Measurements from ENCODE around the gene INTS6L. TPM values are rescaled to one million over a fixed set of nuclear protein-coding genes. Genes with fewer than 3 reads are reported as not detected.
A peak's percentile ranks its signal among the peaks of the same experiment; 100 is the strongest.

The INTS6L gene
- polyA plus RNA-seq, 1 donor, result 13.8 TPM

- no peaks in the 10 kb centered on the region for H3K27me3 ChIP-seq (ENCODE audit: control insufficient read depth, insufficient read depth, low read length)
- no CpG with 5 or more reads among the region's 5 CpGs for WGBS (ENCODE audit: insufficient coverage, low lambda C conversion rate)
- no peak for DNase-seq
- no peaks in the 10 kb centered on the region for H3K36me3 ChIP-seq (ENCODE audit: control insufficient read depth, insufficient read depth, low read length)
- H3K9me3 ChIP-seq (ENCODE audit: control insufficient read depth, low read depth, low read length), result no peaks in the 10 kb centered on the region
- no peaks in the 10 kb centered on the region for H3K4me1 ChIP-seq (ENCODE audit: control insufficient read depth, insufficient read depth, low read length)
- H3K27ac ChIP-seq (ENCODE audit: low read length), result no peak overlapping the region
- H3K4me3 ChIP-seq (ENCODE audit: low read length), result no peak overlapping the region
Measured at GRCh38 chrX:135497736-135498135, 22.7 kb upstream of the INTS6L start.

DNA sequence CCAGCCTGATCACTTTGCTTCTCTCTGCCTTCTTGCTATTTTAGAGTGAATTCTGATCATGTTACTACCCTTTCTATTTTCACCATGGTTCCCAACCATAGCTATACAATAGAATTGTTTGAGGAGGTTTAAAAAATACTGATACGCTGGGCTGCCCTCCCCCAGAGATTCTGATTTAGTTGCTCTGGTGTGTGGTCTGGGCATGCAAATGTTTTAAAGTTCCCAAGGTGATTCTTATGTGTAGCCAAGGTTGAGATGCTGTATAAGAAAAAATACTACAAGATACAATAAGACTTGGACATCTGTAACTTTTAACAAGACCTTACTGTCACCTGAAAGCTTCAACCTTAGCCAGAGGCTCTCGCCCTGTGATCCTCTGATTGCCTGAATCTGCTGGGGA, 22.2 kb upstream of the INTS6L start:
- no CpG with 5 or more reads among the region's 2 CpGs for WGBS (ENCODE audit: insufficient coverage, low lambda C conversion rate)
- no peaks in the 10 kb centered on the region for H3K36me3 ChIP-seq (ENCODE audit: control insufficient read depth, insufficient read depth, low read length)
- DNase-seq, result no peak
- no peak overlapping the region for H3K4me3 ChIP-seq (ENCODE audit: low read length)
- H3K9me3 ChIP-seq (ENCODE audit: control insufficient read depth, low read depth, low read length), result no peaks in the 10 kb centered on the region
- H3K4me1 ChIP-seq (ENCODE audit: control insufficient read depth, insufficient read depth, low read length), result no peaks in the 10 kb centered on the region
- H3K27ac ChIP-seq (ENCODE audit: low read length), result no peak overlapping the region
- no peaks in the 10 kb centered on the region for H3K27me3 ChIP-seq (ENCODE audit: control insufficient read depth, insufficient read depth, low read length)

- Histone ChIP-seq H3K27ac (ENCODE audit: low read length) (no peak overlapping the region), H3K9me3 (ENCODE audit: control insufficient read depth, low read depth, low read length) (no peaks in the 10 kb centered on the region), H3K36me3 (ENCODE audit: control insufficient read depth, insufficient read depth, low read length) (no peaks in the 10 kb centered on the region), H3K4me1 (ENCODE audit: control insufficient read depth, insufficient read depth, low read length) (no peaks in the 10 kb centered on the region), H3K27me3 (ENCODE audit: control insufficient read depth, insufficient read depth, low read length) (no peaks in the 10 kb centered on the region), H3K4me3 (ENCODE audit: low read length) (no peak overlapping the region)
- no peak for DNase-seq
Measured at GRCh38 chrX:135505351-135505750, 15.1 kb upstream of the INTS6L start.

- no peaks in the 10 kb centered on the region for H3K4me1 ChIP-seq (ENCODE audit: control insufficient read depth, insufficient read depth, low read length)
- no CpG with 5 or more reads among the region's 2 CpGs for WGBS (ENCODE audit: insufficient coverage, low lambda C conversion rate)
- H3K4me3 ChIP-seq (ENCODE audit: low read length), result no peak overlapping the region
- H3K27ac ChIP-seq (ENCODE audit: low read length), result no peak overlapping the region
- H3K27me3 ChIP-seq (ENCODE audit: control insufficient read depth, insufficient read depth, low read length), result no peaks in the 10 kb centered on the region
- DNase-seq, result no peak
- H3K36me3 ChIP-seq (ENCODE audit: control insufficient read depth, insufficient read depth, low read length), result no peaks in the 10 kb centered on the region
- no peaks in the 10 kb centered on the region for H3K9me3 ChIP-seq (ENCODE audit: control insufficient read depth, low read depth, low read length)
Measured at GRCh38 chrX:135509885-135510284, 10.6 kb upstream of the INTS6L start.

GRCh38 chrX:135512508-135513129, 7.8 kb upstream of the INTS6L start:
- no peaks in the 10 kb centered on the region for H3K9me3 ChIP-seq (ENCODE audit: control insufficient read depth, low read depth, low read length)
- H3K27me3 ChIP-seq (ENCODE audit: control insufficient read depth, insufficient read depth, low read length), result no peaks in the 10 kb centered on the region
- H3K4me1 ChIP-seq (ENCODE audit: control insufficient read depth, insufficient read depth, low read length), result no peaks in the 10 kb centered on the region
- no peak overlapping the region for H3K4me3 ChIP-seq (ENCODE audit: low read length)
- H3K27ac ChIP-seq (ENCODE audit: low read length), result no peak overlapping the region
- DNase-seq, result no peak
- no peaks in the 10 kb centered on the region for H3K36me3 ChIP-seq (ENCODE audit: control insufficient read depth, insufficient read depth, low read length)
- WGBS (ENCODE audit: insufficient coverage, low lambda C conversion rate), result no CpG with 5 or more reads among the region's 3 CpGs

- DNase-seq, result no peak
- no peaks in the 10 kb centered on the region for H3K9me3 ChIP-seq (ENCODE audit: control insufficient read depth, low read depth, low read length)
- no peaks in the 10 kb centered on the region for H3K4me1 ChIP-seq (ENCODE audit: control insufficient read depth, insufficient read depth, low read length)
- WGBS (ENCODE audit: insufficient coverage, low lambda C conversion rate), result no CpG with 5 or more reads among the region's 5 CpGs
- no peaks in the 10 kb centered on the region for H3K27me3 ChIP-seq (ENCODE audit: control insufficient read depth, insufficient read depth, low read length)
- H3K27ac ChIP-seq (ENCODE audit: low read length), result no peak overlapping the region
- no peaks in the 10 kb centered on the region for H3K36me3 ChIP-seq (ENCODE audit: control insufficient read depth, insufficient read depth, low read length)
- H3K4me3 ChIP-seq (ENCODE audit: low read length), result no peak overlapping the region
Measured at GRCh38 chrX:135513130-135513515, 7.3 kb upstream of the INTS6L start.

- DNase-seq, result no peak
- Histone ChIP-seq H3K36me3 (ENCODE audit: control insufficient read depth, insufficient read depth, low read length) (no peaks in the 10 kb centered on the region), H3K4me3 (ENCODE audit: low read length) (no peak overlapping the region), H3K27me3 (ENCODE audit: control insufficient read depth, insufficient read depth, low read length) (no peaks in the 10 kb centered on the region), H3K27ac (ENCODE audit: low read length) (no peak overlapping the region), H3K9me3 (ENCODE audit: control insufficient read depth, low read depth, low read length) (no peaks in the 10 kb centered on the region), H3K4me1 (ENCODE audit: control insufficient read depth, insufficient read depth, low read length) (peaks cover 3% of the 10 kb centered on the region)
- WGBS (ENCODE audit: insufficient coverage, low lambda C conversion rate), result no CpG with 5 or more reads among the region's 1 CpG
Measured at GRCh38 chrX:135516376-135516775, 4.1 kb upstream of the INTS6L start.

DNA sequence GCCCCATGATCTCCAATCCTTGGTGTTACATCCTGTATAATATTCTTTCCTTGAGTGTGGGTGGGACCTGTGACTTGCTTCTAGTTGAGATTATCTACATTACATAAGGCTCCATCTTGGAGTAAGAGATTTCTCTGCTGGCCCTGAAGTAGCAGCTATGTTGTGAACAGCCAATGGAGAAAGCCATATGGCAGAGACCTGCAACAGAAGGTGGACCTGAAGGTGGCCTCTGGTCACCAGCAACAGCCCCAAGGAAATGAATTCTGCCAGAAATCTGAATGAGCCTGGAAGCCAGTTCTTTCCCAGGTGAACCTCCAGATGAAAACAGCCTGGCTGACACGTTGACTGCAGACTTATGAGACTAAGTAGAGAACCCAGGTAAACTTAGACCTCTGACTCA, 2.3 kb upstream of the INTS6L start:
- H3K9me3 ChIP-seq (ENCODE audit: control insufficient read depth, low read depth, low read length), result no peaks in the 10 kb centered on the region
- H3K27ac ChIP-seq (ENCODE audit: low read length), result no peak overlapping the region
- no peaks in the 10 kb centered on the region for H3K27me3 ChIP-seq (ENCODE audit: control insufficient read depth, insufficient read depth, low read length)
- no peaks in the 10 kb centered on the region for H3K36me3 ChIP-seq (ENCODE audit: control insufficient read depth, insufficient read depth, low read length)
- no CpG with 5 or more reads among the region's 1 CpG for WGBS (ENCODE audit: insufficient coverage, low lambda C conversion rate)
- DNase-seq, result peak in 1 of 2 donors; percentile 9
- peaks cover 3% of the 10 kb centered on the region for H3K4me1 ChIP-seq (ENCODE audit: control insufficient read depth, insufficient read depth, low read length)
- H3K4me3 ChIP-seq (ENCODE audit: low read length), result no peak overlapping the region

GRCh38 chrX:135520022-135520552, 373 bp upstream of the INTS6L start:
- peaks cover 3% of the 10 kb centered on the region for H3K4me1 ChIP-seq (ENCODE audit: control insufficient read depth, insufficient read depth, low read length)
- H3K4me3 ChIP-seq (ENCODE audit: low read length), result peak overlapping the region; percentile 65
- DNase-seq, result peak in 1 of 2 donors; percentile 18
- no peaks in the 10 kb centered on the region for H3K36me3 ChIP-seq (ENCODE audit: control insufficient read depth, insufficient read depth, low read length)
- H3K27ac ChIP-seq (ENCODE audit: low read length), result peak overlapping the region; percentile 96
- H3K9me3 ChIP-seq (ENCODE audit: control insufficient read depth, low read depth, low read length), result no peaks in the 10 kb centered on the region
- WGBS (ENCODE audit: insufficient coverage, low lambda C conversion rate), result no CpG with 5 or more reads among the region's 12 CpGs
- no peaks in the 10 kb centered on the region for H3K27me3 ChIP-seq (ENCODE audit: control insufficient read depth, insufficient read depth, low read length)

DNA sequence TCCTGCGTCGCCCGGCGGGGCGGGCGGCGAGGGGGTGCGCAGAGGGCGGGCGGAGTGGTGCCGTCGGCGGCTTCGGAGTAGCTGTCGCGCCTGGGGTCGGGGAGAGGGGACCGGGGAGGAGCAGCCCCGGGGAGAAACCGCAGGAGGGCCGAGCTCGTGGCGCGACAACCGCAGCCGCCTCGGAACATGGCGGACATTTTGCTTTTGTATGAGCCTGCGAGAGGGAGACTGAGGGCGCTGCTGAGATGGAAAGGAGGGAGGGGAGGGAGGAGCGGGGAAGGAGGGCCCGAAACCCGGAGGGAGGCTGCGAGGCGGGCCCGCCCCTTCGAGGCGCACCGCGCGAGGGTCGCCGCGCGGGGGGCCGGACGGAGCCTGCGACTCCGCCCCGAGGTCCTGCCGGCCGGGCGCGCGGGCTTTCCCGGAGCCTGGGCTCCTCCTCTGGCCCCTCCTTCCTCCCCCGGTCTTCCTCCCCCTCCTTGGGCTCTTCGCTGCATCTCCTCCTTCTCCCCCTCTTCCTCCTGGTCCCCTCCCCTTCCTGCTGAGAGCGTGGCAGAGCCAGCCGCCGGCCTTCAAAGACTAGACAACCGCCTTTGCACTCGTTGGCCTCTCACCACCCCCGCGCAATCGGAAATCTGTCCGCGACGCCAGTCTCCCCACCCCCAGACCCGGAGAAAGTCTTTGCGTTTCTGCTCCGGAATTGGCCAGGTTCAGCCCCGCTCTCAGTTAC, 1.1 kb downstream of the INTS6L start:
- WGBS (ENCODE audit: insufficient coverage, low lambda C conversion rate), result no CpG with 5 or more reads among the region's 73 CpGs

More for the DNA sequence above, 1.1 kb downstream of the INTS6L start:
- peak overlapping the region; percentile 96 for H3K27ac ChIP-seq (ENCODE audit: low read length)
- H3K9me3 ChIP-seq (ENCODE audit: control insufficient read depth, low read depth, low read length), result no peaks in the 10 kb centered on the region
- peaks cover 3% of the 10 kb centered on the region for H3K4me1 ChIP-seq (ENCODE audit: control insufficient read depth, insufficient read depth, low read length)
- peak; percentile 88 to 93 for DNase-seq
- peak overlapping the region; percentile 68 for H3K4me3 ChIP-seq (ENCODE audit: low read length)
- H3K27me3 ChIP-seq (ENCODE audit: control insufficient read depth, insufficient read depth, low read length), result no peaks in the 10 kb centered on the region
- no peaks in the 10 kb centered on the region for H3K36me3 ChIP-seq (ENCODE audit: control insufficient read depth, insufficient read depth, low read length)

All from large intestine (tissue), 3 donors.